ENCODE measurements around the gene TRANK1. TPM values are rescaled to one million over a fixed set of nuclear protein-coding genes. Genes with fewer than 3 reads are reported as not detected.
A peak's percentile ranks its signal among the peaks of the same experiment; 100 is the strongest.

The TRANK1 gene
- total and polyA plus RNA-seq, 8 donors = 1.7 to 14.6 (median 3.4) TPM

DNA sequence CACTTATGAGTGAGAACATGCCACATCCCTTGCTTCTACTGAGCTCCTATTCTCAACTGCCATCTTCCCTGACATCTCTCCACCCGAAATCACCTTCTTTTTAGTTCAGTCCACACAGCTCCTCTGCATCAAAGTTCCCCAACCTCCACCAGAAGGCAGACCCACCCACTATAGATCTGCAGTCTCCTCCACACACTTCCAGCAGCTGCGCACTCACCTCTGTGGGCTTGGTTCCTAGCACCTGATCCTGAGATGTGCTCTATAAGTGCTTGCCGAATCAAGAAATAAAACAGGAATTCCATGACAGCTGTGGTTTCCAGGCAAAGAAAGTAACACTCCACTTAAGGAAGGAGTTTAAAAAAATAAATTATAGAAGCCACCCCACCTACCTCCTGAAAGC, 85.4 kb downstream of the TRANK1 start:
- H3K36me3 ChIP-seq = peaks cover 0 to 11% (median 0%) of the 10 kb centered on the region in 3 donors
- H3K27ac ChIP-seq = no peak overlapping the region
- no peaks in the 10 kb centered on the region for H3K9me3 ChIP-seq
- H3K4me1 ChIP-seq = no peaks in the 10 kb centered on the region
- 91 to 94% methylated on average over 3 of the region's 3 CpGs for WGBS, 2 donors
- H3K4me3 ChIP-seq = no peak overlapping the region
- FAIRE-seq (no peak), DNase-seq (no peak), ATAC-seq (no peak)
- no peaks in the 10 kb centered on the region for H3K27me3 ChIP-seq
- intact Hi-C loops (cut with DNase I) = no loop called here
- TF ChIP-seq, protein P1, sequence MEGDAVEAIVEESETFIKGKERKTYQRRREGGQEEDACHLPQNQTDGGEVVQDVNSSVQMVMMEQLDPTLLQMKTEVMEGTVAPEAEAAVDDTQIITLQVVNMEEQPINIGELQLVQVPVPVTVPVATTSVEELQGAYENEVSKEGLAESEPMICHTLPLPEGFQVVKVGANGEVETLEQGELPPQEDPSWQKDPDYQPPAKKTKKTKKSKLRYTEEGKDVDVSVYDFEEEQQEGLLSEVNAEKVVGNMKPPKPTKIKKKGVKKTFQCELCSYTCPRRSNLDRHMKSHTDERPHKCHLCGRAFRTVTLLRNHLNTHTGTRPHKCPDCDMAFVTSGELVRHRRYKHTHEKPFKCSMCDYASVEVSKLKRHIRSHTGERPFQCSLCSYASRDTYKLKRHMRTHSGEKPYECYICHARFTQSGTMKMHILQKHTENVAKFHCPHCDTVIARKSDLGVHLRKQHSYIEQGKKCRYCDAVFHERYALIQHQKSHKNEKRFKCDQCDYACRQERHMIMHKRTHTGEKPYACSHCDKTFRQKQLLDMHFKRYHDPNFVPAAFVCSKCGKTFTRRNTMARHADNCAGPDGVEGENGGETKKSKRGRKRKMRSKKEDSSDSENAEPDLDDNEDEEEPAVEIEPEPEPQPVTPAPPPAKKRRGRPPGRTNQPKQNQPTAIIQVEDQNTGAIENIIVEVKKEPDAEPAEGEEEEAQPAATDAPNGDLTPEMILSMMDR (IDR thresholded peaks at IDR 0.05) = no peak

DNA sequence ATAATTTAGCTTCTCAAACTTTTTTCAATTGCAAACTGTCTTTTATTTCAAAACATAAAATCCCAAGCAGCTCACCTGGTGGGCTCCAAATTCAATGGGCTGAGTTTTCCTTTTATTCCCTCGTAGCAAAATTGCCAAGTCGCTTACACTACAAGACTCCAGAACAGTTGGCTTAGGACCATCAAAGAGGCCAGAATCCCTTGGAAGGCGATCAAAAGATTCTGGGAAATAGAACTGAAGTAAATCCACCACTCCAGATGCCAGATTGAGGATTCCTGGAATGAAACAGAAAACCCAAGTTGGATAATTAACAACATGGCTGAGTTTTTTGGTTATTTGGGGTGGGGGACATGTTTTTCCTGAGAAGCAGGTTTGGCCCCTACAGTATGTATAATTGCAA, 92.8 kb downstream of the TRANK1 start:
- Histone ChIP-seq H3K9me3 (no peaks in the 10 kb centered on the region), H3K4me3 (no peak overlapping the region), H3K27ac (no peak overlapping the region), H3K27me3 (no peaks in the 10 kb centered on the region), H3K4me1 (no peaks in the 10 kb centered on the region), H3K36me3 (peaks cover 0 to 4% (median 0%) of the 10 kb centered on the region in 3 donors)
- TF ChIP-seq, protein P1 (IDR thresholded peaks at IDR 0.05) = no peak
- intact Hi-C loops (cut with DNase I) = no loop called here
- no peak for ATAC-seq
- FAIRE-seq = no peak
- WGBS, 2 donors = 87 to 93% methylated on average over 3 of the region's 3 CpGs
- no peak for DNase-seq

DNA sequence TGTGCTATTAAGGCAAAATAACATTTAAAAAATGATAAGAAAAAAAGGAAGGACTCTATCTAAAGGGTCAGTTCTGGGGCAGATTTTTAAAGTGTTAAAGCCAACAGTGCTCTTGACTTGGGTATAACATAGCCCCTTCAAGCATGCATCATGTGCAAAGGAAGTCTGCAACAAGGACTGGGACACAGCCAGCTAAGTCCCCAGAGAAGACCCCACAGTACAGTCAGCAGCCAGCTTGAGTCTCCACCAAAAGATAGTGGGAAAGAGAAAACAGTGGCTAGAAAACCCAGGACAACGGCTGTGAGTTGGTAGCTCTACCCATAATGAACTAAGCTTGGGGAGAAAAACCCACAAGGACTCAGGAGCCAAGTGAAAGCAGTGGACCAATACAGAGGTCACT, 94.1 kb downstream of the TRANK1 start:
- ATAC-seq (no peak), FAIRE-seq (no peak), DNase-seq (no peak)
- 82 to 90% methylated on average over 1 of the region's 1 CpG for WGBS, 2 donors
- Histone ChIP-seq H3K9me3 (no peaks in the 10 kb centered on the region), H3K27me3 (no peaks in the 10 kb centered on the region), H3K36me3 (no peaks in the 10 kb centered on the region), H3K4me1 (no peaks in the 10 kb centered on the region), H3K27ac (no peak overlapping the region), H3K4me3 (no peak overlapping the region)
- TF ChIP-seq, protein P1 (IDR thresholded peaks at IDR 0.05) = no peak
- intact Hi-C loops (cut with DNase I) = no loop called here

DNA sequence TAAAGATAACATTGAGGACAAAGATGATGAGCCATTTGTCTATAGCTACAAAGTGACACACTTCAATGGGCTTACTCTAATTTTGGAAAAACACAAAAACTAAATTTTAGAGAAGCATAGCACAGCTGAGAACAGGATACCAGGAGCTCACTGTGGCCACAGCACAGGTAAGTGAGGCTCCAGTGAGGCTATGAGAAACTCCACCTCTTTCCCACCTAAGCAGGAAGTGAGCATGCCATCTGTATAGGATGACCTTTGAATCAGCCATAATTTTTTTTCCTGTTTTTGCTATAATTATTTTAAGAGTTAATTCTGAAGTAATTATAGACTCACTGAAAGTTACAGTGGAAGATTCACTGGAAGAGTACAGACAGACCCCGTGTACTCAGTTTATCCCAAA, 98.4 kb downstream of the TRANK1 start:
- TF ChIP-seq, protein P1 (IDR thresholded peaks at IDR 0.05) = no peak
- peaks cover 0 to 5% (median 0%) of the 10 kb centered on the region in 3 donors for H3K36me3 ChIP-seq
- DNase-seq (no peak), FAIRE-seq (no peak), ATAC-seq (no peak)
- no peak overlapping the region for H3K27ac ChIP-seq
- H3K4me1 ChIP-seq = no peaks in the 10 kb centered on the region
- intact Hi-C loops (cut with DNase I) = no loop called here
- H3K9me3 ChIP-seq = no peaks in the 10 kb centered on the region
- H3K27me3 ChIP-seq = no peaks in the 10 kb centered on the region
- H3K4me3 ChIP-seq = no peak overlapping the region
- 84 to 91% methylated on average over 1 of the region's 1 CpG for WGBS, 2 donors

DNA sequence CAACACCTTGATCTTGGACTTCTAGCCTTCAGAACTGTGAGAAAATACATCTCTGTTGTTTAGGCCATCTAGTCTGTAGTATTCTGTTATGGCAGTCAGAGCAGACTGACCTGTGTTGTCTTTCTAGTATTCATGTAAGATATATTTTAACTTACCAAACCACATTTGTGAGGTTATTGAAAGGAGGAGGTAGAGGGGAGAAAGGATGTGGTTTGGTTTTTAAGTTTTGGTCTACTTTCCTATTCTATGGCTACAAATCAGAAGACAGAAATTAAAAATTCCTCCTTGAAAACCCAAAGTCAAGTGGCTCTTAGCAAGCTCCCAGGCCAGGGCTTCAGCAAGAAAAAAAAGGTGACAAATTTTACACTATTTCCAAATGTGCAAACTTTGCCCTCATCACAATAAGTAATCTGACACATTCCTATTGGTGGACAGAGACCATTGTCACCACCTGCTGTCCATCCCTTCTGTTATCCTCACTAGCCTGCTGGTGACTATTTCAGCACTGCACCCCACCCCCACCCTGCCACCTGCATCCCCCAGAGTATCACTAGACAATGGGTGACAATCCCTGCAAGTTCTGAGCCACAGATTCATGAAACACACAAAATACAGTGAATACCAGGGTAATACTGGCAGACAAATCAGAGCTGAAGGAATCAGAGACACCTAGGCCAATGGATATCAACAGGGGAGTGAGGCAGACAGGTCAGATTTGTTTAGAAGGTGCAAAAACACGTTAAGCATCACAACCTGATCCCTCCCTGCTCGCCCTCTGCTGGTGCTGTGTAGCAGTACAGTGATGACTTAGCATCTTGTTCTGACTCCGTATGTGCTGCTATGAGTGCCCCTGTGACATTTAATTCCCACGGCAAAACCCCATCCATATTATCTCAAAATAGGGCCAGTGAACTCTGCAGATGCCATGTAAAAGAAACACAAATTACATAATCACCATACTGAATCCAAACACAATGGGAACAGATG, 101.5 kb downstream of the TRANK1 start:
- Histone ChIP-seq H3K4me1 (no peaks in the 10 kb centered on the region), H3K4me3 (no peak overlapping the region), H3K27me3 (no peaks in the 10 kb centered on the region), H3K9me3 (no peaks in the 10 kb centered on the region), H3K27ac (no peak overlapping the region), H3K36me3 (peaks cover 0 to 12% (median 0%) of the 10 kb centered on the region in 3 donors)
- DNase-seq = no peak
- peak in 1 of 4 donors; percentile 26 for ATAC-seq
- no peak for FAIRE-seq
- TF ChIP-seq, protein P1 (IDR thresholded peaks at IDR 0.05) = peak in 1 of 4 donors; percentile 10
- intact Hi-C loops (cut with DNase I) = no loop called here
- 67% methylated on average over 4 of the region's 4 CpGs for WGBS, 2 donors
